ENCODE measurements around the gene CCDC78. TPM values are rescaled to one million over a fixed set of nuclear protein-coding genes. Genes with fewer than 3 reads are reported as not detected.
"Not testable (repeated sequence)": the region's sequence is repeated elsewhere in the genome, so short reads cannot be mapped to it uniquely, and the experiment has no call there.

Gene CCDC78
- total RNA-seq, 1 donor from 2014 or later: 0.49 TPM

DNA sequence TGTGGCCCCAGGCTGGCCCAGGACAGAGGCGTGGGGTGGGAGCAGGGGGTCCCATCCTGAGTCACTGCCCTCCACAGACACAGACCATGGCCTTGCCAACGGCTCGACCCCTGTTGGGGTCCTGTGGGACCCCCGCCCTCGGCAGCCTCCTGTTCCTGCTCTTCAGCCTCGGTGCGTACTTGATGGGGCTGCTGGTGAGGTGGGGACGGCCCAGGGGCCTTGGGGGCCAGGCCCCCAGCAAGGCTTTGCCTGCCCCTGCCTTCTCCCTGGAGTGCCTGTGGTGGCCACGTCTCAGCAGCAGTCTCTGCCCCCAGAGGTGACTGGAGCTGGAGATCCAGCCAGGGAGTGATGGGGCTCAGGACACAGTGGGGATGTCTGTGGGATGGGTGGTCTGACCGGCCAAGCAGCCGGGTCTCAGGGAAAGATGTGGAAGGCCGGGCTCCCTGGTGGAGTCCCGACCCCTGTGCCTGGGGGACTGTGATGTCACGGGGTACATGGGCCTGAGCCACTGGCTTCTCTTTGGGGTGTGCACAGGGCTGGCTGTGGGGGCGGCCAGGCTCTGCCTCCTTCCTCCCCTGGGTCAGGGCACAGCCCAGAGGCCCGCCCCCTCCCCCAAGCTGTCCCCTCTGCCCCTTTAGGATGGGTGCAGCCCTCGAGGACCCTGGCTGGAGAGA lies 36.5 kb upstream of the CCDC78 start:
- intact Hi-C loops (cut with DNase I): no loop called here
- ATAC-seq: no peak
- peak; percentile 33 for DNase-seq (ENCODE audit: missing footprints)

GRCh38 chr16:761625-762513 lies 35.6 kb upstream of the CCDC78 start:
- ATAC-seq (no peak), DNase-seq (ENCODE audit: missing footprints) (peak; percentile 57)
- intact Hi-C loops (cut with DNase I): no loop called here

DNA sequence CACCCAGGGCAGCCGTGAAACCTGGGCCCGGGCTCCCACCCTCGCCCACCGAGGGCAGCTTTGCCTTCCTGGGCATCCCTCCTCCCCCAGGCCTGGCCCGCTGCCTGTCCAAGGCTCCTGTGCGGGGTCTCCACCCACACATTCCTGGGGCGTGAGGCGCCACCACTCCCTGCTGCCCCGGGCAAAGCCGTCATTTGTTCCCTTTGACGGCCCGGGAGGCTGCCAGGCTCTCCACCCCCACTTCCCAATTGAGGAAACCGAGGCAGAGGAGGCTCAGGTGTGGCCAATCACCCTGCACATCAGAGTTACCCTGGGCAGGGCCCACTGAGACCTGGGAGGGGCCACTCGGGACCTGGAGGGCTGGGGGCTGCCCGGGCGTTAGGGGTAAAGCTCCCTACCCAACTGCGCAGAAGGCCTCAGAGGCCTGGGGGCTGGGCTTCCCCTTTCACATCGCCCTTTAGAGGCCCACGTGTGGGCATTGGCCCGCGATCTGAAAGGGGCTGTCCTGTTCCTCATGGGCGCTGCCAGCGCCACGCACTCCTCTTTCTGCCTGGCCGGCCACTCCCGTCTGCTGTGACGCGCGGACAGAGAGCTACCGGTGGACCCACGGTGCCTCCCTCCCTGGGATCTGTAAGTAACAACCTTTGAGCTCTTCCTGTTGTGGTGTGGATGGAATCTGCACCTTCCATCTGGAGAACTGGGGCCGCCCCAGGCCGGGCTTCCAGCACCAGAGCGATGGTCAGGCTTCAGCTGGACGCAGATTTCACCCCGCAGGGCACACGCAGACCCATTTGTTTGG lies 34.5 kb upstream of the CCDC78 start, which contains the start of gene MSLN:
Gene MSLN (plus strand): TSS at position 190 of the 799 bp plus-strand sequence. CDS start 1,947 bp downstream, outside the sequence.
- ATAC-seq: peak; percentile 19
- intact Hi-C loops (cut with DNase I): no loop called here
- DNase-seq (ENCODE audit: missing footprints): peak; percentile 68

DNA sequence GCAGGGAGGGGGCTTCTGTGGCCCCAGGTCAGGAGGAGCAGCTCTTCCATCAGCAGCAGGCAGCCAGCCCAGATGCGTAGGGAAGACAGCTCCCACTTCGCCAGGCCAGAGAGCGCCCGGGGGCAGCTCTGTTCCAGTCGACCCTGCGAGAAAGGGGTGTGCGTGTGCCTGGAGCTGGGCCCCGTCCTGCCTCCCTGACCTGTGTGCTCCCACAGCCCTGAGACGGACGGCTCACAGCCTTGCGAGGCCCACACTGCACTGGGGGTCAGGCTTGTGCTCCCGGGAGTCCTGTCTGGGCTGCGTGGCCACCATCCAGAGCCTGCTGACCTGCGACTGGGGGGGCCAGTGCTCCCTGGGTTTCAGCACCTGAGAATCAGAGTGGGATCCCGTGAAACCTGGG lies 33.8 kb upstream of the CCDC78 start:
- DNase-seq (ENCODE audit: missing footprints) (no peak), ATAC-seq (no peak)
- intact Hi-C loops (cut with DNase I): no loop called here

DNA sequence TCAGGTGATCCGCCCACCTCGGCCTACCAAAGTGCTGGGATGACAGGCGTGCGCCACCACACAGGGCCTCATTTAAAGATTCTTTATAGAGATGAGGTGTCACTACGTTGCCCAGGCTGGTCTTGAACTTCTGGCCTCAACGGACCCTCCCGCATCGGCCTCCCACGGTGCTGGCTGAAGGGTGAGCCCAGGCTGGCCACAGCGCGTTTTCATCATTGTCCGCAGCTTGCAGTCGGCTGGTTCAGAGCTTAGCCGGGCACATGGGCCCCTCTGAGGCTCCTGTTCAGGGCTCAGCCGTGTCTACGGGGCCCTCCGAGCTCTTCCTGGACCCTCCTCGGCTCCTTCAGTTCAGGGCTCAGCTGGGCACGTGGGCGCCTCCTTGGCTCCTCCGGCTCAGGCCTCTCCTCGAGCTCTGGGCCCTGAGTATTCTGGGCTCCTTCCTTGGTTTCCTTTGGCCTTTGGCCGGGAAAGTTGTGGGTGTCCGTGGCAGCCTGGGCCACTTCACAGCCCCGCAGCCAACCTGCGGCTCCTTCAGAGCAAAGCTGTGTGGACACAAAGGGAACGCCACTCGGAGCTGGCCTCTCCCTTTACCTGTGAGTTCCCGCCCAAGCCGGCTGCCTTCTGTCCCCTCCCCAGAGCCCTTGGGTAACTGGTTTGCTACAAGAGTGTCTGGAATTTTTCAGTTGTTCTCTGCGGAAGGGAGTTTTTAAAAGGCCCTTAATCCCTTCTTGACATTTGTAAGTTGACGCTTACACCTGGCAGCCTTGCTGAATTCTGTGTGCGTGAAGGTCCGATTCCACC lies 33.1 kb upstream of the CCDC78 start:
- DNase-seq (ENCODE audit: missing footprints) (peak; percentile 64), ATAC-seq (no peak)
- intact Hi-C loops (cut with DNase I): no loop called here

GRCh38 chr16:756428-756827 lies 30.2 kb upstream of the CCDC78 start:
- intact Hi-C loops (cut with DNase I): no loop called here
- ATAC-seq (no peak), DNase-seq (ENCODE audit: missing footprints) (no peak)

GRCh38 chr16:754656-755055 lies 28.4 kb upstream of the CCDC78 start:
- ATAC-seq: peak; percentile 47
- peak; percentile 51 for DNase-seq (ENCODE audit: missing footprints)

DNA sequence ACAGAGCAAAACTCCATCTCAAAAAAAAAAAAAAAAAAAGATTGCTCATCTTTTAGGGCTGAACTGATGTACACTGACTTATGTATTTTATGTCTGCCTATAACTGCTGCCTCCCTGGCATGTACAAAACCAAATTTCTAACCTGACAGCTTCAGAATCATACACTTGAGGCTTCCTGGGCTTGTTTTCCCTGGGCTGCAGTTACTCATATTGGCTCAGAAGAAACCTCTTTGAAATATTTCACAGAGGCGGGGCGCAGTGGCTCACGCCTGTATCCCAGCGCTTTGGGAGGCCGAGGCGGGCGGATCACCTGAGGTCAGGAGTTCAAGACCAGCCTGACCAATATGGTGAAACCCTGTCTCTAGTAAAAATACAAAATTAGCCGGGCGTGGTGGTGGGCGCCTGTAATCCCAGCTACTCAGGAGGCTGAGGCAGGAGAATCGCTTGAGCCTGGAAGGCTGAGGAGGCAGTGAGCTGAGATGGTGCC lies 27.9 kb upstream of the CCDC78 start:
- ATAC-seq; intact Hi-C loops (cut with DNase I): not testable (repeated sequence)
- peak; percentile 33 for DNase-seq (ENCODE audit: missing footprints)

More at GRCh38 chr16:754656-755055, 28.4 kb upstream of the CCDC78 start:
- intact Hi-C loops (cut with DNase I): no loop called here

DNA sequence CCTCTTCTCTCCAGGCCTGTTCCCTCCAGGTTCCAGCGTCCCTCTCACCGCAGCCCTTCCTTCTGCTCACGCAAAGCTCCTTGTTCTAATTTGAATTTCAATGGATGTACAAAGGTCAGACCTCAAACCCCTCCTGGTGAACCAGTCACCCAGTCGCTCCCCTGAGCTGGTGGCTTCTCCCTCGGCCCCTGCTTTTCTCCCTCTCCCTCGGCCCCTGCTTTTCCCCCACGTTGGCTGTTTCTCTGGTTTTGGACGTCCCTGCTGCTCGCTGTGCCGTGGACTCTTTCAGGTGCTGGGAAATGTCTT lies 25.7 kb upstream of the CCDC78 start:
- ATAC-seq (no peak), DNase-seq (ENCODE audit: missing footprints) (peak; percentile 21)
- intact Hi-C loops (cut with DNase I): no loop called here

GRCh38 chr16:751152-752006 lies 25.1 kb upstream of the CCDC78 start:
- intact Hi-C loops (cut with DNase I): no loop called here
- DNase-seq (ENCODE audit: missing footprints) (peak; percentile 69), ATAC-seq (peak; percentile 43)

- DNase-seq (ENCODE audit: missing footprints) (peak; percentile 37), ATAC-seq (no peak)
- intact Hi-C loops (cut with DNase I): no loop called here
These were observed 24.2 kb upstream of the CCDC78 start for GRCh38 chr16:750485-750884.

GRCh38 chr16:749010-749409 lies 22.8 kb upstream of the CCDC78 start:
- peak; percentile 30 for DNase-seq (ENCODE audit: missing footprints)
- intact Hi-C loops (cut with DNase I): no loop called here
- ATAC-seq: no peak

DNA sequence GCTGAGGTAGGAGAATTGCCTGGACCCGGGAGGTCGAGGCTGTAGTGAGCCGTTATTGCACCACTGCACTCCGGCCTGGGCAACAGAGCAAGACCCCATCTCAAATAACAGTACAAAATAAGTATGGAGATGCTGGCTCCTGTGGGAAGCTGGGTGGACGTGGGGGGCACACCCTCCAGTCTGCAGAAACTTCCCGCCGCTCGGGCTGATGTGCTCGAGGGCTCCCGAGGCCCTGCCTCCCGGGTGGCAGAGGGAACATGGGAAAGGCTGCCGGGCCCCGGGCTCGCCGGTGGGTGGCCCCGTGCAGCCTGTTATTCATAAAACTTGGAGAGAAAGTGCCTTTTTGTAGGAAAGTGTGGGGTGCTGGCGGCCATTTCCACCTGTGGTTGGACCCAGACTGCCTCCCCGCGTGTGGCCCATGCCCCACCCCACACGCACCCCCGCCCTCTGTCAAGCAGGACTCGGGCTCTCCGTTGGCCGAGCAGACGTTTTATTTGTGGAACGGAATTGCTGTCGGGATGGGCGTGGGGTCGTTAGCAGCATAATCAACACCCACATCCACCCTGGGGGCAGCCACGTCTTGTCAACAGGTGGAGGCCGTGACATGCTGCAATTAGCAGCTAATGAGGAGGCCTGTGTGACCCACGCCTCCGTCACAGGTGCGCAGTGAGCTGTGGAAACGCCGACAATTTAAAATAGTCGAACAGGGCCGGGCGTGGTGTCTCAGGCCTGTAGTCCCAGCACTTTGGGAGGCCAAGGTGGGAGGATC lies 21.9 kb upstream of the CCDC78 start:
- no peak for ATAC-seq
- DNase-seq (ENCODE audit: missing footprints): peak; percentile 55
- intact Hi-C loops (cut with DNase I): no loop called here

GRCh38 chr16:746637-747036 lies 20.4 kb upstream of the CCDC78 start:
- intact Hi-C loops (cut with DNase I): no loop called here
- ATAC-seq: no peak

DNA sequence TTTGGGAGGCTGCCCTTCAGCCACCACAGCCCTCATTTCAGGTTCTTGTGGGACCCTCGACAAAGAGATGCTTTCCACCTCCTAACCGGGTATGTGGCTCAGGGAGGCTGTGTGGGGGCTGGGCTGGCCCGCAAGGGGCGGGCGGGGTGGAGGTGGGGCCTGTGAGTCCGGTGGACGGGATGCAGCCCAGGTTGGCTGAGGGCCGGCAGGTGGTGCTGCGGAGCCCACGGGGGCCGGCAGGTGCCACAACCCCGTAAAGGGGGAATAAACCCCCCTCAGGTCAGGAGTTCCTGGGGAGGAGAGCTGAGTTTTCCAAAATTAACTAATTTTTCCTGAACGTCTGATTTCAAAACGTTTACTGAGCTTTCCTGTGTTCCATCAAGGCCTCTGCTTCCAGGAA lies 19.5 kb upstream of the CCDC78 start:
- ATAC-seq (no peak), DNase-seq (ENCODE audit: missing footprints) (peak; percentile 50)
- intact Hi-C loops (cut with DNase I): no loop called here

More at GRCh38 chr16:746637-747036, 20.4 kb upstream of the CCDC78 start:
- peak; percentile 13 for DNase-seq (ENCODE audit: missing footprints)

GRCh38 chr16:743794-744500 lies 17.7 kb upstream of the CCDC78 start:
- intact Hi-C loops (cut with DNase I): no loop called here
- ATAC-seq: no peak
- peak; percentile 51 for DNase-seq (ENCODE audit: missing footprints)
